OCI-LY7 (cell line): ENCODE data around the gene WDR90.

Experiments used
- CTCF ChIP-seq: fragments of 200-600 bp; sonication (generic); conservative IDR thresholded peaks from 2 replicates; pipeline ENCODE4 v1.5.1; 2014; ENCODE audit warnings: mild to moderate bottlenecking, antibody characterized with exemption, low read length, moderate library complexity, mixed read lengths
- EZH2phosphoT487 ChIP-seq: fragments of 200-600 bp; sonication (generic); IDR thresholded peaks from 2 replicates; pipeline ENCODE4 v1.6.1; 2018; ENCODE audit warnings: low read depth, borderline replicate concordance, mild to moderate bottlenecking, mixed run types, antibody characterized with exemption, low read length, moderate library complexity, mixed read lengths

- TF ChIP-seq CTCF, result no peak
- no peak for TF ChIP-seq EZH2phosphoT487
These were observed 10.9 kb downstream of the WDR90 start for GRCh38 chr16:660132-660458.
